HepG2 (cell line): ENCODE measurements around the gene B4GALT2. TPM values are rescaled to one million over a fixed set of nuclear protein-coding genes. Genes with fewer than 3 reads are reported as not detected.

Experiments used
- ARNT2 ChIP-seq: sonication (generic); formaldehyde crosslinking; IDR thresholded peaks from 2 replicates; pipeline ENCODE4 v1.8.0; 2022; ENCODE audit warnings: mild to moderate bottlenecking, low read depth, missing genetic modification reagents, moderate library complexity
- CCAR2 ChIP-seq: fragments of 200-400 bp; formaldehyde crosslinking; optimal IDR thresholded peaks from 2 replicates; pipeline ENCODE3; 2018; ENCODE audit warnings: low read depth, mild to moderate bottlenecking, low read length, moderate library complexity
- GLI4 ChIP-seq: sonication (generic); formaldehyde crosslinking; IDR thresholded peaks from 2 replicates; pipeline ENCODE4 v1.5.1; 2020; ENCODE audit warnings: missing genetic modification reagents, mild to moderate bottlenecking, moderate library complexity, borderline replicate concordance
- HOXA3 ChIP-seq: sonication (generic); formaldehyde crosslinking; IDR thresholded peaks from 2 replicates; pipeline ENCODE4 v1.5.0; 2020; ENCODE audit warnings: missing genetic modification reagents
- NFATC3 ChIP-seq: sonication (generic); formaldehyde crosslinking; IDR thresholded peaks from 2 replicates; pipeline ENCODE4 v1.5.1; 2020; ENCODE audit warnings: mild to moderate bottlenecking, missing genetic modification reagents
- NFIB ChIP-seq: sonication (generic); formaldehyde crosslinking; IDR thresholded peaks from 2 replicates; pipeline ENCODE4 v1.9.0; 2021; ENCODE audit warnings: missing genetic modification reagents, mild to moderate bottlenecking, borderline replicate concordance
- PAX8 ChIP-seq: sonication (generic); formaldehyde crosslinking; IDR thresholded peaks from 2 replicates; pipeline ENCODE4 v1.8.0; 2022; ENCODE audit warnings: mild to moderate bottlenecking, missing genetic modification reagents, borderline replicate concordance
- RAD51 ChIP-seq: fragments of 450-650 bp; IDR thresholded peaks from 2 replicates; pipeline ENCODE4 v1.6.1; 2016; ENCODE audit warnings: borderline replicate concordance
- SNRNP70 ChIP-seq: fragments of 200-400 bp; formaldehyde crosslinking; IDR thresholded peaks from 2 replicates; pipeline ENCODE4 v1.6.1; 2017; ENCODE audit warnings: mild to moderate bottlenecking, low read depth, low read length, moderate library complexity
- SRSF1 ChIP-seq: fragments of 200-400 bp; formaldehyde crosslinking; optimal IDR thresholded peaks from 2 replicates; pipeline ENCODE3; 2017; ENCODE audit warnings: mild to moderate bottlenecking, low read depth, low read length, moderate library complexity
- TCF7 ChIP-seq: sonication (generic); IDR thresholded peaks from 2 replicates; pipeline ENCODE4 v1.6.1; 2016; ENCODE audit warnings: antibody characterized with exemption, low read depth
- ZBTB3 ChIP-seq: sonication (generic); formaldehyde crosslinking; IDR thresholded peaks from 2 replicates; pipeline ENCODE4 v1.4.0; 2020; ENCODE audit warnings: low read depth, mild to moderate bottlenecking, moderate library complexity, missing genetic modification reagents, borderline replicate concordance
- ZFY ChIP-seq: sonication (generic); formaldehyde crosslinking; IDR thresholded peaks from 2 replicates; pipeline ENCODE4 v1.4.0; 2020; ENCODE audit warnings: missing genetic modification reagents
- ZNF136 ChIP-seq: sonication (generic); formaldehyde crosslinking; IDR thresholded peaks from 2 replicates; pipeline ENCODE4 v1.8.1; 2022; ENCODE audit warnings: low read depth, mild to moderate bottlenecking, moderate library complexity, missing genetic modification reagents
- ZNF530 ChIP-seq: sonication (generic); formaldehyde crosslinking; IDR thresholded peaks from 2 replicates; pipeline ENCODE4 v1.5.0; 2020; ENCODE audit warnings: low read depth, mild to moderate bottlenecking, missing genetic modification reagents
- ZNF589 ChIP-seq: sonication (generic); formaldehyde crosslinking; conservative IDR thresholded peaks from 2 replicates; pipeline ENCODE4 v1.8.0; 2022; ENCODE audit warnings: mild to moderate bottlenecking, moderate library complexity, missing genetic modification reagents
- ZNF670 ChIP-seq: sonication (generic); formaldehyde crosslinking; IDR thresholded peaks from 2 replicates; pipeline ENCODE4 v1.8.0; 2022; ENCODE audit warnings: mild to moderate bottlenecking, missing genetic modification reagents, borderline replicate concordance
- polyA plus RNA-seq, 8 experiments: library from polyadenylated mRNA; depleted of rRNA in 3 of 8; stranded (reverse) in 7 of 8; unstranded in 1 of 8; fragments of >200 nt; fragmentation: Illumina TruSeq in 4 of 8; extraction: Trizol in 4 of 8; gene quantifications; 2 replicates each; pipeline versions ENCODE4 v1.2.1 to v1.2.3, GENCODE V29; 2011 to 2016; ENCODE audit warnings: low read depth in 4 of 8, missing spikeins in 1 of 8, mixed read lengths in 1 of 8; ENCODE audit not compliant: insufficient read depth in 1 of 8
- total RNA-seq, 5 experiments: library from RNA; depleted of rRNA; stranded (reverse); fragments of >200 nt; fragmentation: Illumina TruSeq; extraction: Trizol; gene quantifications; 2 replicates each; pipeline ENCODE4 v1.2.3, GENCODE V29; 2016; ENCODE audit warnings: low read depth in 1 of 5
- TF ChIP-seq, protein P1 (sequence below): sonication (generic); formaldehyde crosslinking; IDR thresholded peaks from 2 replicates; pipeline ENCODE4 v1.4.0; 2020; ENCODE audit warnings: missing genetic modification reagents
- TF ChIP-seq, protein P2 (sequence below): sonication (generic); formaldehyde crosslinking; IDR thresholded peaks from 2 replicates; pipeline ENCODE4 v1.8.1; 2023; ENCODE audit warnings: mild to moderate bottlenecking, missing genetic modification reagents, borderline replicate concordance
- TF ChIP-seq, protein P3 (sequence below): sonication (generic); formaldehyde crosslinking; IDR thresholded peaks from 2 replicates; pipeline ENCODE4 v1.4.0; 2020; ENCODE audit warnings: low read depth, missing genetic modification reagents

Gene B4GALT2
- total and polyA plus RNA-seq, 2 of the 13 experiments (the other 11 are each of a cell fraction or from before 2014, with no cell fraction given), result 41.9 to 78.0 TPM

GRCh38 chr1:44029911-44030604 is 51.0 kb downstream of the B4GALT2 start (continued):
- TF ChIP-seq ZNF589 (CRISPR knock-in tag), result 0 out of 2 replicates have a peak, but pooled peaks have one; percentile 47
- no peak for TF ChIP-seq GLI4 (CRISPR knock-in tag)
- TF ChIP-seq, protein P1, sequence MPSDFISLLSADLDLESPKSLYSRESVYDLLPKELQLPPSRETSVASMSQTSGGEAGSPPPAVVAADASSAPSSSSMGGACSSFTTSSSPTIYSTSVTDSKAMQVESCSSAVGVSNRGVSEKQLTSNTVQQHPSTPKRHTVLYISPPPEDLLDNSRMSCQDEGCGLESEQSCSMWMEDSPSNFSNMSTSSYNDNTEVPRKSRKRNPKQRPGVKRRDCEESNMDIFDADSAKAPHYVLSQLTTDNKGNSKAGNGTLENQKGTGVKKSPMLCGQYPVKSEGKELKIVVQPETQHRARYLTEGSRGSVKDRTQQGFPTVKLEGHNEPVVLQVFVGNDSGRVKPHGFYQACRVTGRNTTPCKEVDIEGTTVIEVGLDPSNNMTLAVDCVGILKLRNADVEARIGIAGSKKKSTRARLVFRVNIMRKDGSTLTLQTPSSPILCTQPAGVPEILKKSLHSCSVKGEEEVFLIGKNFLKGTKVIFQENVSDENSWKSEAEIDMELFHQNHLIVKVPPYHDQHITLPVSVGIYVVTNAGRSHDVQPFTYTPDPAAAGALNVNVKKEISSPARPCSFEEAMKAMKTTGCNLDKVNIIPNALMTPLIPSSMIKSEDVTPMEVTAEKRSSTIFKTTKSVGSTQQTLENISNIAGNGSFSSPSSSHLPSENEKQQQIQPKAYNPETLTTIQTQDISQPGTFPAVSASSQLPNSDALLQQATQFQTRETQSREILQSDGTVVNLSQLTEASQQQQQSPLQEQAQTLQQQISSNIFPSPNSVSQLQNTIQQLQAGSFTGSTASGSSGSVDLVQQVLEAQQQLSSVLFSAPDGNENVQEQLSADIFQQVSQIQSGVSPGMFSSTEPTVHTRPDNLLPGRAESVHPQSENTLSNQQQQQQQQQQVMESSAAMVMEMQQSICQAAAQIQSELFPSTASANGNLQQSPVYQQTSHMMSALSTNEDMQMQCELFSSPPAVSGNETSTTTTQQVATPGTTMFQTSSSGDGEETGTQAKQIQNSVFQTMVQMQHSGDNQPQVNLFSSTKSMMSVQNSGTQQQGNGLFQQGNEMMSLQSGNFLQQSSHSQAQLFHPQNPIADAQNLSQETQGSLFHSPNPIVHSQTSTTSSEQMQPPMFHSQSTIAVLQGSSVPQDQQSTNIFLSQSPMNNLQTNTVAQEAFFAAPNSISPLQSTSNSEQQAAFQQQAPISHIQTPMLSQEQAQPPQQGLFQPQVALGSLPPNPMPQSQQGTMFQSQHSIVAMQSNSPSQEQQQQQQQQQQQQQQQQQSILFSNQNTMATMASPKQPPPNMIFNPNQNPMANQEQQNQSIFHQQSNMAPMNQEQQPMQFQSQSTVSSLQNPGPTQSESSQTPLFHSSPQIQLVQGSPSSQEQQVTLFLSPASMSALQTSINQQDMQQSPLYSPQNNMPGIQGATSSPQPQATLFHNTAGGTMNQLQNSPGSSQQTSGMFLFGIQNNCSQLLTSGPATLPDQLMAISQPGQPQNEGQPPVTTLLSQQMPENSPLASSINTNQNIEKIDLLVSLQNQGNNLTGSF (CRISPR knock-in tag), result peak; percentile 88
- TF ChIP-seq RAD51, result no peak
- TF ChIP-seq ZNF136 (CRISPR knock-in tag), result no peak
- TF ChIP-seq ZNF530 (CRISPR knock-in tag), result no peak
- TF ChIP-seq HOXA3 (CRISPR knock-in tag), result peak; percentile 30; the same call in 1 of the 2 replicates
- TF ChIP-seq SRSF1, result no peak
- TF ChIP-seq, protein P2, sequence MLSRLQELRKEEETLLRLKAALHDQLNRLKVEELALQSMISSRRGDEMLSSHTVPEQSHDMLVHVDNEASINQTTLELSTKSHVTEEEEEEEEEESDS (CRISPR knock-in tag), result 0 out of 2 replicates have a peak, but pooled peaks have one; percentile 18
- peak; percentile 82 for TF ChIP-seq ZFY (CRISPR knock-in tag)
- TF ChIP-seq CCAR2, result no peak
- no peak for TF ChIP-seq NFIB (CRISPR knock-in tag)
- TF ChIP-seq TCF7, result no peak
- TF ChIP-seq NFATC3 (CRISPR knock-in tag), result no peak
- TF ChIP-seq ARNT2 (CRISPR knock-in tag), result peak; percentile 60; the same call in 1 of the 2 replicates
- no peak for TF ChIP-seq PAX8 (CRISPR knock-in tag)
- TF ChIP-seq, protein P3, sequence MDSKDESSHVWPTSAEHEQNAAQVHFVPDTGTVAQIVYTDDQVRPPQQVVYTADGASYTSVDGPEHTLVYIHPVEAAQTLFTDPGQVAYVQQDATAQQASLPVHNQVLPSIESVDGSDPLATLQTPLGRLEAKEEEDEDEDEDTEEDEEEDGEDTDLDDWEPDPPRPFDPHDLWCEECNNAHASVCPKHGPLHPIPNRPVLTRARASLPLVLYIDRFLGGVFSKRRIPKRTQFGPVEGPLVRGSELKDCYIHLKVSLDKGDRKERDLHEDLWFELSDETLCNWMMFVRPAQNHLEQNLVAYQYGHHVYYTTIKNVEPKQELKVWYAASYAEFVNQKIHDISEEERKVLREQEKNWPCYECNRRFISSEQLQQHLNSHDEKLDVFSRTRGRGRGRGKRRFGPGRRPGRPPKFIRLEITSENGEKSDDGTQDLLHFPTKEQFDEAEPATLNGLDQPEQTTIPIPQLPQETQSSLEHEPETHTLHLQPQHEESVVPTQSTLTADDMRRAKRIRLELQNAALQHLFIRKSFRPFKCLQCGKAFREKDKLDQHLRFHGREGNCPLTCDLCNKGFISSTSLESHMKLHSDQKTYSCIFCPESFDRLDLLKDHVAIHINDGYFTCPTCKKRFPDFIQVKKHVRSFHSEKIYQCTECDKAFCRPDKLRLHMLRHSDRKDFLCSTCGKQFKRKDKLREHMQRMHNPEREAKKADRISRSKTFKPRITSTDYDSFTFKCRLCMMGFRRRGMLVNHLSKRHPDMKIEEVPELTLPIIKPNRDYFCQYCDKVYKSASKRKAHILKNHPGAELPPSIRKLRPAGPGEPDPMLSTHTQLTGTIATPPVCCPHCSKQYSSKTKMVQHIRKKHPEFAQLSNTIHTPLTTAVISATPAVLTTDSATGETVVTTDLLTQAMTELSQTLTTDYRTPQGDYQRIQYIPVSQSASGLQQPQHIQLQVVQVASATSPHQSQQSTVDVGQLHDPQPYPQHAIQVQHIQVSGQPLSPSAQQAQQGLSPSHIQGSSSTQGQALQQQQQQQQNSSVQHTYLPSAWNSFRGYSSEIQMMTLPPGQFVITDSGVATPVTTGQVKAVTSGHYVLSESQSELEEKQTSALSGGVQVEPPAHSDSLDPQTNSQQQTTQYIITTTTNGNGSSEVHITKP (CRISPR knock-in tag), result no peak
- no peak for TF ChIP-seq SNRNP70
- TF ChIP-seq ZBTB3 (CRISPR knock-in tag), result peak; percentile 36; the same call in 1 of the 2 replicates
- 0 out of 2 replicates have a peak, but pooled peaks have one; percentile 32 for TF ChIP-seq ZNF670
